Measurements from ENCODE around the gene ABCA8. TPM values are rescaled to one million over a fixed set of nuclear protein-coding genes. Genes with fewer than 3 reads are reported as not detected.

ABCA8 gene
- total RNA-seq, 2 donors from 2014 or later: 6.8 to 9.7 TPM

GRCh38 chr17:68850749-68851510, 104.3 kb downstream of the ABCA8 start:
- TF ChIP-seq CTCF (IDR thresholded peaks at IDR 0.05): no peak
- intact Hi-C loops (cut with DNase I): no loop called here
- no peak overlapping the region for H3K9ac ChIP-seq (ENCODE audit: low read depth in 2 of 2, low read length in 2 of 2)

GRCh38 chr17:68849673-68850610, 105.2 kb downstream of the ABCA8 start:
- Histone ChIP-seq H3K27ac (no peak overlapping the region), H3K9ac (ENCODE audit: low read depth in 2 of 2, low read length in 2 of 2) (no peak overlapping the region), H3K27me3 (no peaks in the 10 kb centered on the region), H3K36me3 (no peaks in the 10 kb centered on the region), H3K4me1 (no peaks in the 10 kb centered on the region), H3K9me3 (no peaks in the 10 kb centered on the region), H3K4me3 (no peak overlapping the region)
- DNase-seq: no peak
- intact Hi-C loops (cut with DNase I): no loop called here
- TF ChIP-seq CTCF (IDR thresholded peaks at IDR 0.05): no peak

More at GRCh38 chr17:68850749-68851510, 104.3 kb downstream of the ABCA8 start:
- no peak overlapping the region for H3K27ac ChIP-seq
- no peaks in the 10 kb centered on the region for H3K4me1 ChIP-seq
- no peak overlapping the region for H3K4me3 ChIP-seq
- H3K27me3 ChIP-seq: no peaks in the 10 kb centered on the region
- DNase-seq: no peak
- no peaks in the 10 kb centered on the region for H3K9me3 ChIP-seq
- no peaks in the 10 kb centered on the region for H3K36me3 ChIP-seq

GRCh38 chr17:68847711-68848110, 107.5 kb downstream of the ABCA8 start:
- H3K9me3 ChIP-seq: no peaks in the 10 kb centered on the region
- H3K4me1 ChIP-seq: no peaks in the 10 kb centered on the region
- H3K9ac ChIP-seq (ENCODE audit: low read depth in 2 of 2, low read length in 2 of 2): no peak overlapping the region
- DNase-seq: no peak
- H3K27me3 ChIP-seq: no peaks in the 10 kb centered on the region
- intact Hi-C loops (cut with DNase I): no loop called here
- no peak for TF ChIP-seq CTCF (IDR thresholded peaks at IDR 0.05)
- no peak overlapping the region for H3K27ac ChIP-seq
- H3K4me3 ChIP-seq: no peak overlapping the region
- H3K36me3 ChIP-seq: no peaks in the 10 kb centered on the region

GRCh38 chr17:68843522-68843921, 111.7 kb downstream of the ABCA8 start:
- no peak for DNase-seq
- Histone ChIP-seq H3K36me3 (no peaks in the 10 kb centered on the region), H3K4me1 (no peaks in the 10 kb centered on the region), H3K27ac (no peak overlapping the region), H3K27me3 (no peaks in the 10 kb centered on the region), H3K9me3 (no peaks in the 10 kb centered on the region), H3K9ac (ENCODE audit: low read depth in 2 of 2, low read length in 2 of 2) (no peak overlapping the region), H3K4me3 (no peak overlapping the region)
- intact Hi-C loops (cut with DNase I): no loop called here
- no peak for TF ChIP-seq CTCF (IDR thresholded peaks at IDR 0.05)

GRCh38 chr17:68840073-68840472, 115.1 kb downstream of the ABCA8 start:
- no peak for TF ChIP-seq CTCF (IDR thresholded peaks at IDR 0.05)
- H3K27ac ChIP-seq: no peak overlapping the region
- DNase-seq: no peak
- H3K9ac ChIP-seq (ENCODE audit: low read depth in 2 of 2, low read length in 2 of 2): no peak overlapping the region
- H3K4me3 ChIP-seq: no peak overlapping the region
- no peaks in the 10 kb centered on the region for H3K27me3 ChIP-seq
- H3K36me3 ChIP-seq: no peaks in the 10 kb centered on the region
- intact Hi-C loops (cut with DNase I): no loop called here
- H3K9me3 ChIP-seq: no peaks in the 10 kb centered on the region
- no peaks in the 10 kb centered on the region for H3K4me1 ChIP-seq
